HepG2 (cell line): Measurements from ENCODE around the gene TMEM86B. TPM values are rescaled to one million over a fixed set of nuclear protein-coding genes. Genes with fewer than 3 reads are reported as not detected.

ENCODE experiments used
- AGO2 ChIP-seq: fragments of 200-400 bp; formaldehyde crosslinking; optimal IDR thresholded peaks from 2 replicates; pipeline ENCODE3; 2017; ENCODE audit warnings: mild to moderate bottlenecking, low read depth, low read length, moderate library complexity
- ERF ChIP-seq: IDR thresholded peaks from 2 replicates; pipeline ENCODE4 v1.6.1; 2018; ENCODE audit warnings: missing biosample characterization, missing genetic modification reagents
- FOXA3 ChIP-seq: IDR thresholded peaks from 2 replicates; pipeline ENCODE4 v1.6.1; 2016; ENCODE audit warnings: missing genetic modification reagents, missing compliant biosample characterization
- GPN1 ChIP-seq: sonication (generic); formaldehyde crosslinking; IDR thresholded peaks from 2 replicates; pipeline ENCODE4 v1.5.1; 2020; ENCODE audit warnings: missing genetic modification reagents, borderline replicate concordance
- MYC ChIP-seq: sonication (generic); formaldehyde crosslinking; IDR thresholded peaks from 2 replicates; pipeline ENCODE4 v1.9.0; 2021; ENCODE audit warnings: missing genetic modification reagents, borderline replicate concordance
- NFE2L1 ChIP-seq: sonication (generic); formaldehyde crosslinking; IDR thresholded peaks from 2 replicates; pipeline ENCODE4 v1.4.0; 2020; ENCODE audit warnings: missing genetic modification reagents, mild to moderate bottlenecking, borderline replicate concordance
- SALL2 ChIP-seq: sonication (generic); formaldehyde crosslinking; IDR thresholded peaks from 2 replicates; pipeline ENCODE4 v1.8.1; 2023; ENCODE audit warnings: mild to moderate bottlenecking, missing genetic modification reagents, inconsistent platforms
- SCMH1 ChIP-seq: sonication (generic); formaldehyde crosslinking; IDR thresholded peaks from 2 replicates; pipeline ENCODE4 v1.9.0; 2021; ENCODE audit warnings: missing genetic modification reagents, mild to moderate bottlenecking, borderline replicate concordance
- ZC3H13 ChIP-seq: sonication (generic); formaldehyde crosslinking; IDR thresholded peaks from 2 replicates; pipeline ENCODE4 v1.8.1; 2023; ENCODE audit warnings: mild to moderate bottlenecking, missing genetic modification reagents, moderate library complexity
- ZIK1 ChIP-seq: sonication (generic); formaldehyde crosslinking; IDR thresholded peaks from 2 replicates; pipeline ENCODE4 v1.5.0; 2020; ENCODE audit warnings: mild to moderate bottlenecking, low read depth, missing genetic modification reagents, borderline replicate concordance
- ZNF256 ChIP-seq: sonication (generic); formaldehyde crosslinking; conservative IDR thresholded peaks from 2 replicates; pipeline ENCODE4 v1.4.0; 2020; ENCODE audit warnings: missing genetic modification reagents
- ZNF382 ChIP-seq: sonication (generic); formaldehyde crosslinking; IDR thresholded peaks from 2 replicates; pipeline ENCODE4 v1.5.0; 2020; ENCODE audit warnings: missing genetic modification reagents, mild to moderate bottlenecking, borderline replicate concordance
- ZNF446 ChIP-seq: sonication (generic); formaldehyde crosslinking; IDR thresholded peaks from 2 replicates; pipeline ENCODE4 v1.5.0; 2020; ENCODE audit warnings: mild to moderate bottlenecking, missing genetic modification reagents
- ZSCAN22 ChIP-seq: sonication (generic); formaldehyde crosslinking; IDR thresholded peaks from 2 replicates; pipeline ENCODE4 v1.4.0; 2020; ENCODE audit warnings: mild to moderate bottlenecking, missing genetic modification reagents
- polyA plus RNA-seq, 8 experiments: library from polyadenylated mRNA; depleted of rRNA in 3 of 8; stranded (reverse) in 7 of 8; unstranded in 1 of 8; fragments of >200 nt; fragmentation: Illumina TruSeq in 4 of 8; extraction: Trizol in 4 of 8; gene quantifications; 2 replicates each; pipeline versions ENCODE4 v1.2.1 to v1.2.3, GENCODE V29; 2011 to 2016; ENCODE audit warnings: low read depth in 4 of 8, missing spikeins in 1 of 8, mixed read lengths in 1 of 8; ENCODE audit not compliant: insufficient read depth in 1 of 8
- total RNA-seq, 5 experiments: library from RNA; depleted of rRNA; stranded (reverse); fragments of >200 nt; fragmentation: Illumina TruSeq; extraction: Trizol; gene quantifications; 2 replicates each; pipeline ENCODE4 v1.2.3, GENCODE V29; 2016; ENCODE audit warnings: low read depth in 1 of 5
- TF ChIP-seq, protein P1 (sequence below): sonication (generic); formaldehyde crosslinking; IDR thresholded peaks from 2 replicates; pipeline ENCODE4 v1.5.0; 2020; ENCODE audit warnings: missing genetic modification reagents
- TF ChIP-seq, protein P2 (sequence below): sonication (generic); formaldehyde crosslinking; conservative IDR thresholded peaks from 2 replicates; pipeline ENCODE4 v1.4.0; 2020; ENCODE audit warnings: missing genetic modification reagents
- TF ChIP-seq, protein P3 (sequence below): sonication (generic); formaldehyde crosslinking; IDR thresholded peaks from 2 replicates; pipeline ENCODE4 v1.4.0; 2020; ENCODE audit warnings: mild to moderate bottlenecking, missing genetic modification reagents
- TF ChIP-seq, protein P4 (sequence below): sonication (generic); formaldehyde crosslinking; IDR thresholded peaks from 2 replicates; pipeline ENCODE4 v1.8.0; 2022; ENCODE audit warnings: mild to moderate bottlenecking, missing genetic modification reagents

TMEM86B gene
- total and polyA plus RNA-seq, 2 of the 13 experiments (the other 11 are each of a cell fraction or from before 2014, with no cell fraction given), result 7.7 to 9.6 TPM

GRCh38 chr19:55228403-55229031 lies at the start of gene TMEM86B (continued):
- TF ChIP-seq FOXA3 (CRISPR knock-in tag) (peak; percentile 69), ZNF446 (CRISPR knock-in tag) (no peak), SCMH1 (no peak), MYC (CRISPR knock-in tag) (no peak), ZSCAN22 (peak; percentile 73; the same call in 1 of the 2 replicates), AGO2 (peak; percentile 86), NFE2L1 (CRISPR knock-in tag) (no peak), GPN1 (no peak), ZIK1 (no peak), SALL2 (CRISPR knock-in tag) (no peak), ZNF256 (no peak), ZNF382 (CRISPR knock-in tag) (no peak), ZC3H13 (CRISPR knock-in tag) (no peak), ERF (CRISPR knock-in tag) (peak; percentile 41; the same call in 1 of the 2 replicates)
- TF ChIP-seq, protein P1, sequence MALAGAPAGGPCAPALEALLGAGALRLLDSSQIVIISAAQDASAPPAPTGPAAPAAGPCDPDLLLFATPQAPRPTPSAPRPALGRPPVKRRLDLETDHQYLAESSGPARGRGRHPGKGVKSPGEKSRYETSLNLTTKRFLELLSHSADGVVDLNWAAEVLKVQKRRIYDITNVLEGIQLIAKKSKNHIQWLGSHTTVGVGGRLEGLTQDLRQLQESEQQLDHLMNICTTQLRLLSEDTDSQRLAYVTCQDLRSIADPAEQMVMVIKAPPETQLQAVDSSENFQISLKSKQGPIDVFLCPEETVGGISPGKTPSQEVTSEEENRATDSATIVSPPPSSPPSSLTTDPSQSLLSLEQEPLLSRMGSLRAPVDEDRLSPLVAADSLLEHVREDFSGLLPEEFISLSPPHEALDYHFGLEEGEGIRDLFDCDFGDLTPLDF, result no peak
- TF ChIP-seq, protein P2, sequence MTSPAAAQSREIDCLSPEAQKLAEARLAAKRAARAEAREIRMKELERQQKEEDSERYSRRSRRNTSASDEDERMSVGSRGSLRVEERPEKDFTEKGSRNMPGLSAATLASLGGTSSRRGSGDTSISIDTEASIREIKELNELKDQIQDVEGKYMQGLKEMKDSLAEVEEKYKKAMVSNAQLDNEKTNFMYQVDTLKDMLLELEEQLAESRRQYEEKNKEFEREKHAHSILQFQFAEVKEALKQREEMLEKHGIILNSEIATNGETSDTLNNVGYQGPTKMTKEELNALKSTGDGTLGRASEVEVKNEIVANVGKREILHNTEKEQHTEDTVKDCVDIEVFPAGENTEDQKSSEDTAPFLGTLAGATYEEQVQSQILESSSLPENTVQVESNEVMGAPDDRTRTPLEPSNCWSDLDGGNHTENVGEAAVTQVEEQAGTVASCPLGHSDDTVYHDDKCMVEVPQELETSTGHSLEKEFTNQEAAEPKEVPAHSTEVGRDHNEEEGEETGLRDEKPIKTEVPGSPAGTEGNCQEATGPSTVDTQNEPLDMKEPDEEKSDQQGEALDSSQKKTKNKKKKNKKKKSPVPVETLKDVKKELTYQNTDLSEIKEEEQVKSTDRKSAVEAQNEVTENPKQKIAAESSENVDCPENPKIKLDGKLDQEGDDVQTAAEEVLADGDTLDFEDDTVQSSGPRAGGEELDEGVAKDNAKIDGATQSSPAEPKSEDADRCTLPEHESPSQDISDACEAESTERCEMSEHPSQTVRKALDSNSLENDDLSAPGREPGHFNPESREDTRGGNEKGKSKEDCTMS (CRISPR knock-in tag), result no peak
- TF ChIP-seq, protein P3, sequence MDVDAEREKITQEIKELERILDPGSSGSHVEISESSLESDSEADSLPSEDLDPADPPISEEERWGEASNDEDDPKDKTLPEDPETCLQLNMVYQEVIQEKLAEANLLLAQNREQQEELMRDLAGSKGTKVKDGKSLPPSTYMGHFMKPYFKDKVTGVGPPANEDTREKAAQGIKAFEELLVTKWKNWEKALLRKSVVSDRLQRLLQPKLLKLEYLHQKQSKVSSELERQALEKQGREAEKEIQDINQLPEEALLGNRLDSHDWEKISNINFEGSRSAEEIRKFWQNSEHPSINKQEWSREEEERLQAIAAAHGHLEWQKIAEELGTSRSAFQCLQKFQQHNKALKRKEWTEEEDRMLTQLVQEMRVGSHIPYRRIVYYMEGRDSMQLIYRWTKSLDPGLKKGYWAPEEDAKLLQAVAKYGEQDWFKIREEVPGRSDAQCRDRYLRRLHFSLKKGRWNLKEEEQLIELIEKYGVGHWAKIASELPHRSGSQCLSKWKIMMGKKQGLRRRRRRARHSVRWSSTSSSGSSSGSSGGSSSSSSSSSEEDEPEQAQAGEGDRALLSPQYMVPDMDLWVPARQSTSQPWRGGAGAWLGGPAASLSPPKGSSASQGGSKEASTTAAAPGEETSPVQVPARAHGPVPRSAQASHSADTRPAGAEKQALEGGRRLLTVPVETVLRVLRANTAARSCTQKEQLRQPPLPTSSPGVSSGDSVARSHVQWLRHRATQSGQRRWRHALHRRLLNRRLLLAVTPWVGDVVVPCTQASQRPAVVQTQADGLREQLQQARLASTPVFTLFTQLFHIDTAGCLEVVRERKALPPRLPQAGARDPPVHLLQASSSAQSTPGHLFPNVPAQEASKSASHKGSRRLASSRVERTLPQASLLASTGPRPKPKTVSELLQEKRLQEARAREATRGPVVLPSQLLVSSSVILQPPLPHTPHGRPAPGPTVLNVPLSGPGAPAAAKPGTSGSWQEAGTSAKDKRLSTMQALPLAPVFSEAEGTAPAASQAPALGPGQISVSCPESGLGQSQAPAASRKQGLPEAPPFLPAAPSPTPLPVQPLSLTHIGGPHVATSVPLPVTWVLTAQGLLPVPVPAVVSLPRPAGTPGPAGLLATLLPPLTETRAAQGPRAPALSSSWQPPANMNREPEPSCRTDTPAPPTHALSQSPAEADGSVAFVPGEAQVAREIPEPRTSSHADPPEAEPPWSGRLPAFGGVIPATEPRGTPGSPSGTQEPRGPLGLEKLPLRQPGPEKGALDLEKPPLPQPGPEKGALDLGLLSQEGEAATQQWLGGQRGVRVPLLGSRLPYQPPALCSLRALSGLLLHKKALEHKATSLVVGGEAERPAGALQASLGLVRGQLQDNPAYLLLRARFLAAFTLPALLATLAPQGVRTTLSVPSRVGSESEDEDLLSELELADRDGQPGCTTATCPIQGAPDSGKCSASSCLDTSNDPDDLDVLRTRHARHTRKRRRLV (CRISPR knock-in tag), result no peak
- TF ChIP-seq, protein P4, sequence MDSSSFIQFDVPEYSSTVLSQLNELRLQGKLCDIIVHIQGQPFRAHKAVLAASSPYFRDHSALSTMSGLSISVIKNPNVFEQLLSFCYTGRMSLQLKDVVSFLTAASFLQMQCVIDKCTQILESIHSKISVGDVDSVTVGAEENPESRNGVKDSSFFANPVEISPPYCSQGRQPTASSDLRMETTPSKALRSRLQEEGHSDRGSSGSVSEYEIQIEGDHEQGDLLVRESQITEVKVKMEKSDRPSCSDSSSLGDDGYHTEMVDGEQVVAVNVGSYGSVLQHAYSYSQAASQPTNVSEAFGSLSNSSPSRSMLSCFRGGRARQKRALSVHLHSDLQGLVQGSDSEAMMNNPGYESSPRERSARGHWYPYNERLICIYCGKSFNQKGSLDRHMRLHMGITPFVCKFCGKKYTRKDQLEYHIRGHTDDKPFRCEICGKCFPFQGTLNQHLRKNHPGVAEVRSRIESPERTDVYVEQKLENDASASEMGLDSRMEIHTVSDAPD (CRISPR knock-in tag), result no peak
